ENCODE data around the gene SETD2.

SETD2 gene

DNA sequence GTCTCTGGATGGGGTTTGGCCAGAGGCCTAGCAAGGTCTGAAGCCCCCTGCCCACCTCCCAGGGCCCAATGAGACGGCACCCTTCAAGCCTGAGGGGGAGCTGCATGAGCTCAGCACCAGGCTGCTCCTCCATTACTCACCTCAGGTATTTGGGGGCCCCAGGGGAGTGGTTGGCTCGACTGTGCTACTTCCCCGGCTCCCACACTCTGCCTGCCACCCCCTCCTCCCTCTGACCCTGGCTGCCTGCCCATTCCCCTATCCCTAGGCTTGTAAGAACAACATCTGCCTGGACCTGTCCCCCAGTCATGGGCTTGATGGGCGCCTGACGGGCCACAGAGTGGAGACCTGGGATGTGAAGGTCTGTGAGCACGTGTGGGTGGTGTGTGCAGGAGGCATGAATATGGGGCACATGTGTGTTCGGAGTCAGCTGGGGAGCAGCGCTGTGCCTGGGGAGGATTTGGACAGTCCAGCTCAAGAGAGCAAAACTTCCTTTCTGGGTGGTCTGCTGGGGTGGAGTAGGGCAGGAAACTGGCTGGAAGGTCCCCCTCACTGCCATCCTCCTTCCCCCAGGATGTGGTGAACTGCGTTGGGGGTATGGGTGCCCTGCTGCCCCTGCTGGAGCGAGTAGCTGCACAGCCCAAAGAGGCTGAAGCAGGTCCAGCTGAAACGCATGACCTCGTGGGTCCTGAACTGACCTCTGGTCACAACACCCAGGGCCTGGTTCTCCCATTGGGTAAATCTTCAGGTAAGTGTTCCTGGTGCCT lies 167.0 kb downstream of the SETD2 start:
- DNase-seq, result no peak

DNA sequence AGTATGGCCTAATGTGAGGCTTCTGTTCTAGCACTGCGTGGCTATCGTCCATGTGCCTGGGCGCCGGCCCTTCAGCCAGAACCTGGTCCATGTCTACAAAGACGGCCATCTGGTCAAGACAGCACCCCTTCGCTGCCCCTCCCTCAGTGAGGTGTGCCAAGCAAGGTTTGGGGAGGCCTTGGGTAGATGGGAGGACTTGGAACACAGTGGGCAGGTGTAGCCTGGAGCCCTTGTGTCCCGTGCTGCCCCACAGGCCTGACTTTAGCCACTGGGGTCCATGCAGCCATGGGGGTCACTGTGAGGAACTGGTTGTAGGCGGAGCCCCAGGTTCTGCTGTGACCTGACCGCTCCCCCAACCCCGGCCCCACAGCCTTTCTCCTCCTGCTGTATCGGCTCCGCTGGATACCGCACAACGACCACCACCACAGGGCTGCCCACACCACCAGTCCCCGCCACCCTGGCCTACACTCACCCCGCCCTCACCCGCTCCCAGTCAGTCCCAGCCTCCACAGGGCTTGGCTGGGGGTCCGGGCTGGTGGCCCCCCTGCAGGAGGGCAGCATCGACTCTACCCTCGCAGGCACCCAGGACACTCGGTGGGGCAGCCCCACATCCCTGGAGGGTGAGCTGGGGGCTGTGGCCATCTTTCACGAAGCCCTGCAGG lies 167.9 kb downstream of the SETD2 start:
- no peak for DNase-seq

DNA sequence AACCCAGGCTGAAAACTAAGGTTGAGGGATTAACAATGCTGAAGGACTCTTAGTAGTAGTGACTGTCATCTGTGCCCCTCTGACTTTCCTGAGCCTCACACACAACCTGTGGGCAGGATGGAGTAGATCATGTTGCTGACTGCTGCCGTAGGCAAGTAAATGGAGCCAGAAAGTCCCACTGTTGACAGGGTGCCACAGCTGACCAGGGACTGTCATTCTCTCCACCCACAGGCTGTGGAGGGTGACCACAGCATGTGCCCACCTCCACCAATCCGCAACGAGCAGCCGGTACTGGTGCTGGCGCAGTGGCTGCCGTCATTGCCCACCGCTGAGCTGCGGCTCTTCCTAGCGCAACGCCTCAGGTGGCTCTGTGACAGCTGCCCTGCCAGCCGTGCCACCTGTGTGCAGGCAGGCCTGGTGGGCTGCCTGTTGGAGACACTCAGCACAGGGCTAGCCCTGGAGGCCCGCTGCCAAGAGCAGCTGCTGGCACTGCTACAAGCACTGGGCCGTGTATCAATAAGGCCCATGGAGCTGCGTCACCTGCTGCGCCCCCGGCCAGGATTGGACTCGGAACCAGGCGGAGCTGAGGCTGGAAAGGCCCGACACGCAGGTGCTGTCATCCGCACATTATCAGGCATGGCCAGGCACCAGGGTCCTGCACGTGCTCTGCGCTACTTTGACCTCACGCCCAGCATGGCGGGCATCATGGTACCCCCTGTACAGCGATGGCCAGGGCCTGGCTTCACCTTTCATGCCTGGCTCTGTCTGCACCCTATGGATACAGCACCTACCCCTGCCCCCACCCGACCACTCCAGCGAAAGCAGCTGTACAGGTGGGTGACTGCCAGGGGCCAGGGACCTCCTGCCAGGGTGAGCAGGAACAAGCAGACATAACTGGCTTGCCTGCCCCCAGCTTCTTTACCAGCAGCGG lies 168.8 kb downstream of the SETD2 start:
- DNase-seq, result no peak

DNA sequence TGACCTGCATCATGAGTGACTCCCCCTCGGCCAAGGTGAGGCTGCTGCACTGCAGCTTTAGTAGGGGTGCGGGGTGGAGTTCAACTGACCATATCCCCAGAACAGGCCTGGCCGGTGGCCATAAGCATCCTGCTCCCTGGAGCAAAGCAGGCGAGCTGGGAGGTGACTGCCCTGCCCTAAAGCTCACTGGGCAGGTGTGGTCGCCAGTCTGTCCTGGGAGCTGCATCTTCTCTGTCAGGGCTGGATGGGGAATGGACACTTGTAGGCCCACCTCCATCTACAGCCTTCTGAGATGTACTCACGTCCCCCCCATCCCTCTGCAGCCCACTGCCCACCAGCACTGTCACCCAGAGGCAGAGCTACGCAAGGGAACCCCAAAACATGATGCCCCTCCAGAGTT lies 169.9 kb downstream of the SETD2 start:
- DNase-seq, result no peak

DNA sequence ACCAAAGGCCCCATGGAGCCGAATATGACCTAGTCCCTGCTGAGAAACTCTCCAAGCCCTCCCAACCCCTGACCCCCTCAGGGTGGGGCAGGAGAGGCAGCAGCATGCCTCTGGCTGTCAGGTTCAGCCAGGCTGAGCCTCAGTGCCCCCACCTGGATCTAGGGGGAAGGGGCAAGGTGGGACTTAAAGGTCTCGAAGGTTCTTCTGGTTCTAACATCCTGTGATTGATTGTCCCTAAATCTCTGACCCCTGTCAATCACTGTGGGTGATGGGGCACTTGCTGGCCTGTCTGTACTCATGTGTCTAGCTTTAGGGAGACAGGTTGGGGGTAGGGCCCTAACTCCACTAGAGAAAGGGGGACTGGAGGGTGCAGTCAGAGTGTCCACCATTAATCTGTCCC lies 170.6 kb downstream of the SETD2 start:
- no peak for DNase-seq

DNA sequence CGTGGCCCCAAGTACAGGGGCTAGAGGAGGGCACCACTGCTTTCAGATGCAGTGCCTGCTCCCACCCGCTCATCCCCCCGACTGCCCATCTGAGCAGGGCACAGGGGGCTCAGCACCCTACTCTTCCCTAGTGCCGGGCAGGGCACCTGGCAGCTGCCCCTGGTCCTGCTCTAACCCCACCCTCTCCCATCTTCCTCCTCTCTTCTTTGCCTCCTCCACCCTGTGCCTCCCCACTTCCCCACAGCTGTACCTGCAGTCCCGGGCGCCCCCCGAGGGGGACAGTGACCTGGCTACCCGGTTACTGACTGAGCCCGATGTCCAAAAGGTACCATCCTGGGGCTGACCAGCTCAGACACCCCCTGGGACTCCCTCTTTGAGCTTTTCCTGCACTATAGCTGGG lies 171.7 kb downstream of the SETD2 start:
- DNase-seq, result no peak

DNA sequence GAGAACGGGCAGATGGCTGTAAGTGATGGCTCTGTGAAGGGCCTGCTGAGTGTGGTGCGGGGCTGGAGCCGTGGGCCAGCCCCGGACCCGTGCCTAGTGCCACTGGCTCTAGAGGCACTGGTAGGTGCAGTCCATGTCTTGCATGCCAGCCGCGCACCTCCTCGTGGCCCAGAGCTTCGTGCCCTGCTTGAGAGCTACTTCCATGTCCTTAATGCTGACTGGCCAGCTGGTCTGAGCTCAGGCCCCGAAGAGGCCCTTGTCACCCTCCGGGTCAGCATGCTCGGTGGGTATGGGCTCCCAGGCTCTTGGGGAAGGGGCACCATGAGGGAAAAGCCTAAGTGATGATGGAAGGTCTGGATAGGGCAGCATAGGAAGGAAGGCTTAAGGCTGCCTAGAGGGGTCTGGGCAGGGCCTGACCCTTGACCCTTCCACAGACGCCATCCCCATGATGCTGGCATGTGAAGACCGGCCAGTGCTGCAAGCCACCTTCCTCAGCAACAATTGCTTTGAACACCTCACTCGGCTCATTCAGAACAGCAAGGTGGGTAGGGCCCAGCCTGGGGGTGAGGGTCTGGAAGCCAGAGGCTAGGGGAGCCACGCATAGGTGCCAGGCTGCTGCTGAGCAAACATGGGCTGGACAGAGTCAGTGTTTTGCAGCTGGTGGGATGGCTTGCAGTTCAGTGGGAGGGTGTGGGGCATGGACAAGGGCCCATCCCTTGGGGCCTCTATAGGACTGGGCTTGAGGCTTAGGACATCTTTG lies 172.3 kb downstream of the SETD2 start:
- no peak for DNase-seq

DNA sequence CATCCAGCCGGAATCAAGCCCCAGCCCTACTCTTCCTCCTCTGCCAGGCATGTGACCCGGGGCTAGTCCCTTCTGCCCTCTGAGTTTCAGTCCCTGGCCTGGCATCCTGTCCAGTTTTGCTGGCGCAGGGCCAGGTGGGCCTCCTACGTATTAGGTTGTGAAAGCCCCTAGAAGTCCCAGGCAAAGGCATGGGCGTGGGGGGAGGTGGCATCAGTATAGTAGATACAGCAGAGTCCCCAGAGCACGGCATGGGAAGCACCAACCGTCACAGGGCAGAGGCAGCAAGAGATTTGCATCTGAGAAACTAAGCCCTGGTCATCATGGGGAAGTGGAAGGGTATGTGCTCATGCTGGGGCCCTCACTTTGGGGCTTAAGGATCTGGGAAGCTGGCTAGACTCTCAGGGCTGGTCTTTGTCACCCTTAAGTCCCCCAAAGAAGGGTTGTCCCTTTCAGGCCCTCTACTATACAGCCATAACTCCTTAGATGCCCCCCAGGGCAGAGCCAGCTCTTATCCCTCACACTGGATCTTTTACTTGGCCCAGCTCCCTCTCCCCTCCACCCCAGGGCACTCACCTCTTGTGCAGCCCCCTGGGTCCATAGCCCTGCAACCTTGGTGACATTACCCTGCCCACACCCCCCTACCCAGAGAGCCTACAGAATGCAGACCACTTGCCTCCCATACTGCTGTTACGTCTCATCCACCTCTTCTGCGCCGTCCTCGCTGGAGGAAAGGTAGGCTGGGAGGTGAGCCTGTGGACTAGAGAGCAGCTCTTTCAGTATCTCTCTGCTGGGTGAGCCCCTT lies 173.1 kb downstream of the SETD2 start:
- DNase-seq, result no peak

DNA sequence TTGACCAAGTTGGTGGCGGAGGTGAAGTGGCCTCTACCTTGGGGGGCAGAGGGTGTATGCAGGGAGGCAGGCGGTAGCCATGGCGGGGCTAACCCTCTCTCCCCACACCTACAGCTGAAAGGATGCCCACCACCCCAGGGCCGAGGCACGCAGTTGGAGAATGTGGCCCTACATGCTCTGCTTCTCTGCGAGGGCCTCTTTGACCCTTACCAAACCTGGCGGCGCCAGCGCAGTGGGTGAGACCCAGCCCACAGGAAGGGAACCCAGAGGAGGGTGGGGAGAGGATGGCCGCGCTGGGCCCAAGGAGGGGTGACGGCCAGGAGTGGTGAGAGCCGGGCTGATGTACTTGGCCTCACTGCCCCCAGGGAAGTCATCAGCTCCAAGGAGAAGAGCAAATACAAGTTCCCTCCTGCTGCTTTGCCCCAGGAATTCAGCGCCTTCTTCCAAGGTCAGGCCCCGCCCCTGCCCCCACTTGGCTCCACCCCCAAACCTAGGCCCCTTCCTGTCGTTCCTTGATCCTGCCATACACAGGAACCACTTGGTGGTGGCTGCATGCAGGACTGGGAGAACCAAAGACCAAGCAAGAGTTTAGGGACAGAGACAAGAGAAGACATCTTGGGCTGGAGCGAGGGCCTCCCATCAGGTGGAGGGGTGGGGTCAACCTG lies 174.6 kb downstream of the SETD2 start:
- no peak for DNase-seq

DNA sequence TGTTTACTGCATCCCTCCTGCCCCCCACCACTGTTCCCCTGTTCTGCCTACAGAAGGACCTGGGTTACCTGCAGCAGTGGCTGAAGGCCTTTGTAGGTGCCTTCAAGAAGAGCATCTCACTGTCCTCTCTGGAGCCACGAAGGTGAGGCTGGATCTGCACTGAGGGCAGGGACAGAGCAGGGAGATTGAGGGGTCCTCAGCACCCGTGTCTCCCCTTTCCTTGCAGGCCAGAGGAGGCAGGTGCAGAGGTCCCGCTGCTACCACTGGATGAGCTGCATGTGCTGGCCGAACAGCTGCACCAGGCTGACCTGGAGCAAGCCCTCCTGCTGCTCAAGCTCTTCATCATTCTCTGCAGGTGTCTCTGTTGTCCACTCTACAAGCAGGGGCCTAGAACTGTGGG lies 175.3 kb downstream of the SETD2 start:
- no peak for DNase-seq

DNA sequence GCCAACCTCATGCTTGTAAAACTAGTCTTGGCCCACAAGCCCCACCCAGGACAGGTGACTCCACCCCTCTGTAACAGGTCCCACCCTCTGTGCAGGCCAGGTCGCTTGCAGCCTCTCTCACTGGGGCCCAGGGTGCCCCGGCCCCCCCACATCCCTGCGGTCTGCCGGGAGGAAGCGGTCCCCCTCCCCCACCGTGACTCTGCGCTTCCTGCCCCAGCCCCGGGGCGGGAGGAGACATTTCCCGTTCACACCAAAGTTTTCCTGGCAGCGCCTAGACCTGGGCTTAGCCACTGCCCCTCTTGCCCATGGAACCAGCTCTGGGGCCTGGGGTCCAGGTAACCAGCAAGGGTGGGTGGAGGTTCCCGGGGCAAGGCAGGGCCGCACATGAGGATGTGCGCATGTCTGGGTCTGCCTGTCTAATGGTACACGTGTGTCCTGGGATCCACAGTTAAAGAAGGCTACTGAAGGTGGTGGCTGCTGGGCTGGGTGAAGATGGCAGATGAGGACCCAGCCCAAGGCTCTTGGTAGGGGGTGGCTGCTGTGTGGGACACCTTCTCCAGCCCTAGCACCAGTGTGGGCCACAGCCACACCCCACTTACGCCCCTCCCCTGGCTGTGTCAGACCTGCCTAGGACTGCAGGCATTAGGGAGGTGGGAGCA lies 176.0 kb downstream of the SETD2 start:
- DNase-seq, result peak; percentile 95

DNA sequence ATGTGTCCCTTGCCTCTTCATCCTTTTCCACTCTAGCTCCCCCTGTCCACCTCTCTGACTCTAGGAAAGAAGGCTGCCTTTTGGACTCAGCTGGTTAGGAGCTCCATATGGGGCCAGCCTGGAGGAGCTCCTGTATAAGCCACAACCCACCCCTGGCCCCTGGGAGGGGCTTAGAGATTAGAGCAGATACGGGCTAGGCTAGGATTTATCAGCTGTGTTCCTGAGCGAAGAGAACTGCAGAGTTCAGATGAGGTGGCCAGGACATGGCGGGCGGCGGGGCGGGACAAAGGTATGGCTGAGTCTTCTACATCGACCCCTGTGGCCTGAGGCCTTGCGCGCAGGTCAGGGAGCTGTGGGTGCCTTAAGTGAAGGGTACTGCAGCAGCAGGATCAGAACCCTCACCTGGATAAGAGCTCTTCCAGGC lies 176.6 kb downstream of the SETD2 start:
- DNase-seq, result no peak

DNA sequence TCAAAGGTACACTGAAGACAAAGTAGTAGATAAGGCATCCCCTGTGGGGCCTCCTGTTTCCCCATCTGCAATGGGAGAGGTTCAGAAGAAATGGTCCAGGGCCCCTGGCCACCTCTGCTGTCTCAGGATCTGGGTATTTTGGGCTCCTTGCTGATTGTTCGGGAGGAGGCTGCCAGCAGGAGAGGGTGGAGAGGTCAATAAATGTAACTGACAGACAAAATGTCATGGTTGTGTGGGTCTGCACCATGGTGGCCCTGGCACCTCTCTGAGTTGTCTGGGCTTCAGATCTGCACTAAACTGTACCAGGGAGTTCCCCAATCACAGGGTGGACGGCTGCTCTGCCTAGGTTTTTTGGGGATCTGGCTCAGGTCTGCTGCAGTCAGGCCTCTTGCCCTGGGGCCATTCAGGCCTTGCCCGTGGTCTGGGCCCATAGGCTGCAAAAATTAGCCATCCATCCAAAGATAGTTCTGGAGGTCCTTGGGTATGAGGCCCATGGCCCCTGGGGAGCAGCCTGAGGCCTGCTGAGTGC lies 177.1 kb downstream of the SETD2 start:
- no peak for DNase-seq

DNA sequence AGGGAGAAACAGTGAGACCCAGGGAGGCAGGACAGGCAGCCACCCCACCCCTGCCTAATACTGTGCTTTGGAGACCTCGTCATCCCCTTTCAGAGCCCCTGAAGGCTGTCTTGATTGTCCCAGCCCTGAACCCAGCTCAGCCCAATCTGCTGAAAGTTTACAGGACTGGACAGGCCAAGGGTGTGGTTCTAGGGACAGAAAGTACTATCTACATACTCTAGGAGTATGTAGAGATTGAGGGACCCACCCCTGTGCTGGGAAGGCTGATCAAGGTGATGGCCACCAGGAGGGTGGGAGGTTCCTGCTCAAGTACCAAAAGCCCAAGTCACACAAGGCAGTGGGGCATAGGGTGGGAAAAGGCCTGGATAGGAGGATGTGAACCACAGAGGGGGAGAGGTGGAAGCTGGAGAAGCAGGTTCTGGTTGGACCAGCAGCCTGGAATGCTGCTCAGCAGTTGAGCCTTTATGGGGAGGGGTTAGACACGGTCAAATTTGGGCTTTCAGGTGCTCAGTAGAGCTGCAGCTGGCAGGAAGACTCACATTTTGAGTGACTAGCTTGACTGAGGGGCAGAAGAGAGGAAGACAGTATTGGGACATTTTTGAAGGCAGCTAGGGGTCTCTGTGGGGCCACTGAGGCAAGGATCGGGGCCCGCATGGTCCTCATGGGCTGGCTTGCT lies 177.7 kb downstream of the SETD2 start:
- DNase-seq, result no peak

DNA sequence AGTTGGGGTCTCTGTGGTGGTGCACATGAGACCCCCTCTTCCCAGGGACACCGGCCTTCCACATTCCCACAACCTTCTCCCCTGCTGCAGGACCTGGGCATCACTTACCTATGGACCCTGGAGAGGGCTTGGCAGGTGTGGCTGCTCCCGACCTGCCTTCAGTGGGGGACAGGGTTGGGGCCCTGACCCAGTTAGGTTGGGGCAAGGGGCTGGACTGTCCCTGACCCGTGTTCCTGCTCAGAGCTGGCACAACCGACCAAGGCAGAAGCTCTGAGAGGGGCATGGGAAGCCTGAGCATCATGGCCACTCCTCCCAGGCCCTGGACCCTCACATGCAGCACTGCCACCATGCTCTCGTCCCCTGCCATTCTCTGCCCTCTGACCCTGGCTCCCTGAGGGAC lies 178.3 kb downstream of the SETD2 start:
- no peak for DNase-seq

DNA sequence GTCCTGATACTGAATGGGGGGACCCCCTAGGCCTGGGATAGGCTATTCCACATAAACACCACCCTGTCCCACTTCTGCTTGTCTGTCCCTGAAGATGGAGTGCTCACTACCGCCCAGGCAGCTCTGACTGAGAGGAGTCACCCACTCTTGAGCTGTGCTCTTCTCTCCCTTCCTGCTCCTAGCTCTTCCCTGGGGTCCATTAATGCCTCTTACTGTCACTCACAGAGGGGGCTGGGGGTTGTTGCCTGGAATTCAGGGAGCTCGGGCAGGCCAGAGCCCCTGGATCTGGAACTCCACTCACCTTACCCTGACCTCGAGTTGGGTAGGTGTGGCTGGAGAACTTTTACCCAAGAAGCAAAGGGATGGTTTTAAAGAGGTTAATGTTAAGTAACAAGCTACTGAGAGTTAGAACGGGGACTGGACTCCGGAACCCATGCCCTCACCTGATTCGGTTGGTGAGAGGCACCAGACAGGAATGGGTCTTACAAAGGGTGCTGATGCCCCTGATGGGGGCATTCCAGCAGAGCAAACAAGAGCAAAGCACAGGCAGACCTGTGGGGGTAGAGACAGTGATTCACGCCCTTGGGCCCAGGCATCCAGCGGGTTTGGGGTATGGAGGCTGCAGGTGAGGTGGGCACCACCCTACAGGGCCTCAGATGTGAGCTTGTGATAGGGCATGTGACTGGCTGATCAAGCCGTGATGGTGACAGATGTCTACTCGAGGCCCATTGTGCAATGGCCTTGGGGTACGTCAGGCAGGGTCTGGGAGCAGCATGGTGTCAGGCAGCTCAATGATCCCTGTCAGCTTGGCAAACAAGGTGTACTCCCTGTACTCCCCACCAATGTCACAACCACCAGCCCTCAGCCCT lies 179.1 kb downstream of the SETD2 start:
- no peak for DNase-seq

DNA sequence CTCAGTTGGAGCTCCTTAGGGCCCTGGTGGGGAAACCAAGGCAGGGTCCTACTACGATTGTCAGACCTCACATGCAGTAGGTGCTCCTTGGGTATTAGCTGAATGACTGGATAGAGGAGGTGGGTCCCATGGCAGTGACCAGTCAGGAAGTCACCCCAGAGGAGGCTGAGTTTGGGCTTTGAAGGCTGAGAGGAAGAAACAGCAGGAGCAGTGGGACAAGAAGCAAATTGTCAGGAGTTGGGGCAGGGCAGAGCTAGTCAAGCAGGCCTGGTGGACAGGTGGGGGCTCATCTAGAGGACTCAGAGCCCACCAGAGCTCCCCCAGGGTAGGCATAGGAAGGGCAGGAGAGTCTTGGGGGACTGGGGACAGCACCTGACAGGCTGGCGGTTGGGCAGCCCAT lies 181.4 kb downstream of the SETD2 start:
- DNase-seq, result no peak

DNA sequence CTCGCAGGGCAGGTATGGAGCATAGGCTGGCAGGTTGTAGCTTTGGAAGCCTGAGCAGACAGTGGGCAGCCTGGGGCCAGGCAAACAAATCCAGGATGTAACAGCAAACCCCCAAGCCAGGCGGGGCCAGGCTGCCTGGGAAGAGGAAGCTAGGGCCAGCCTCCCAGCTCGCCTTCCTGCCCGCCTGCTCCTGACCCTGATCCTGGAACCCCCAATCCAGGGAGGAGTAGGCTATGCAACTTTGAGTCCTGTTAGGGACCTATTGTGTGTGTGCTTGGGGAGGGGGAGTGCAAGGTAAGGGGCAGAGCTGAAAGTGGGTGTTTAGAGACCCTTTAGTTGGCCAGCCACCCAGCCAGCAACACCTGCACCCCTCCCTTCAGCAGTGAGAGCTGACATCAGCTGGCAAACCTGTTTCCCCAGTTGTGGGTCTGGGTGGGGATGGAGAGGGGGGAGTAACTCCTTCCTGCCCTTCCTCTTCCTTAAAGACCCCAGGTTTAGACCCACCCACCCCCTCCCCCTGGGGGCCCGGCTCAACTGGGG lies 181.9 kb downstream of the SETD2 start:
- DNase-seq, result no peak

Measured in activated effector memory CD4-positive, alpha-beta T cell treated with anti-CD3 and anti-CD28 coated beads, Interleukin-2, amount 50 U/mL, for 16 hours (primary cell).